Thyroid gland (tissue), 4 donors: ENCODE results near the gene SHPK.

ENCODE experiments used
- POLR2A ChIP-seq, 2 donors: fragments of 450-650 bp; IDR thresholded peaks; one replicate each; pipeline ENCODE4 v1.6.1; 2017; ENCODE audit warnings: antibody characterized with exemption in 2 of 2, mild to moderate bottlenecking in 2 of 2, moderate library complexity in 1 of 2
- TF ChIP-seq, protein P1 (sequence below), 6 experiments: fragments of 200-600 bp in 3 of 6; fragments of 450-650 bp in 3 of 6; sonication (generic) in 3 of 6; IDR thresholded peaks; one replicate each; pipeline ENCODE4 v1.5.1; 2016 to 2019; ENCODE audit warnings: antibody characterized with exemption in 6 of 6, mild to moderate bottlenecking in 2 of 6, inconsistent platforms in 1 of 6, moderate library complexity in 1 of 6

GRCh38 chr17:3603870-3604259, 32.2 kb downstream of the SHPK start:
- TF ChIP-seq, protein P1, sequence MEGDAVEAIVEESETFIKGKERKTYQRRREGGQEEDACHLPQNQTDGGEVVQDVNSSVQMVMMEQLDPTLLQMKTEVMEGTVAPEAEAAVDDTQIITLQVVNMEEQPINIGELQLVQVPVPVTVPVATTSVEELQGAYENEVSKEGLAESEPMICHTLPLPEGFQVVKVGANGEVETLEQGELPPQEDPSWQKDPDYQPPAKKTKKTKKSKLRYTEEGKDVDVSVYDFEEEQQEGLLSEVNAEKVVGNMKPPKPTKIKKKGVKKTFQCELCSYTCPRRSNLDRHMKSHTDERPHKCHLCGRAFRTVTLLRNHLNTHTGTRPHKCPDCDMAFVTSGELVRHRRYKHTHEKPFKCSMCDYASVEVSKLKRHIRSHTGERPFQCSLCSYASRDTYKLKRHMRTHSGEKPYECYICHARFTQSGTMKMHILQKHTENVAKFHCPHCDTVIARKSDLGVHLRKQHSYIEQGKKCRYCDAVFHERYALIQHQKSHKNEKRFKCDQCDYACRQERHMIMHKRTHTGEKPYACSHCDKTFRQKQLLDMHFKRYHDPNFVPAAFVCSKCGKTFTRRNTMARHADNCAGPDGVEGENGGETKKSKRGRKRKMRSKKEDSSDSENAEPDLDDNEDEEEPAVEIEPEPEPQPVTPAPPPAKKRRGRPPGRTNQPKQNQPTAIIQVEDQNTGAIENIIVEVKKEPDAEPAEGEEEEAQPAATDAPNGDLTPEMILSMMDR (IDR thresholded peaks at IDR 0.05) = no peak
- no peak for TF ChIP-seq POLR2A (IDR thresholded peaks at IDR 0.05)
